Loucy (cell line): ENCODE data around the gene KDM6B.

Experiments
- EZH2phosphoT487 ChIP-seq: fragments of 200-600 bp; IDR thresholded peaks from 2 replicates; pipeline ENCODE4 v1.6.1; 2018; ENCODE audit warnings: antibody characterized with exemption, mild to moderate bottlenecking, moderate library complexity, borderline replicate concordance
- TF ChIP-seq, protein P1 (sequence below): fragments of 200-600 bp; sonication (generic); conservative IDR thresholded peaks from 2 replicates; pipeline ENCODE4 v1.5.1; 2014; ENCODE audit warnings: mild to moderate bottlenecking, antibody characterized with exemption, low read length

DNA sequence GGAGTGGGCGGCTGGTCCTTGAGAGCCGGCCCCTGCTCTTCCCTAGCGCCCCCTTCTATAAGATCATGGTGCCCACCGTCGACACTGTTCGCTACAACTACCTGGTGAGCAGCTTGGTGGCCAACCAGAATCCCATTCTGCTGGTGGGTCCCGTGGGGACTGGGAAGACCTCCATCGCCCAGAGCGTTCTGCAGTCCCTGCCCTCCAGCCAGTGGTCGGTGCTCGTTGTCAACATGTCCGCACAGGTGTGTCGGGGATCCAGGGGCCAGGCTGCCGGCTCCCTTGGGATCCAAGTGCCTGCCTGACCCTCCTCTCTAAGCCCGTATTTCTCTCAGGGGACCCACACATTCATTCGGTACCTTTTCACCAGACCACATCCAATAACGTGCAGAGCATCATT, 41.4 kb upstream of the KDM6B start:
- TF ChIP-seq, protein P1, sequence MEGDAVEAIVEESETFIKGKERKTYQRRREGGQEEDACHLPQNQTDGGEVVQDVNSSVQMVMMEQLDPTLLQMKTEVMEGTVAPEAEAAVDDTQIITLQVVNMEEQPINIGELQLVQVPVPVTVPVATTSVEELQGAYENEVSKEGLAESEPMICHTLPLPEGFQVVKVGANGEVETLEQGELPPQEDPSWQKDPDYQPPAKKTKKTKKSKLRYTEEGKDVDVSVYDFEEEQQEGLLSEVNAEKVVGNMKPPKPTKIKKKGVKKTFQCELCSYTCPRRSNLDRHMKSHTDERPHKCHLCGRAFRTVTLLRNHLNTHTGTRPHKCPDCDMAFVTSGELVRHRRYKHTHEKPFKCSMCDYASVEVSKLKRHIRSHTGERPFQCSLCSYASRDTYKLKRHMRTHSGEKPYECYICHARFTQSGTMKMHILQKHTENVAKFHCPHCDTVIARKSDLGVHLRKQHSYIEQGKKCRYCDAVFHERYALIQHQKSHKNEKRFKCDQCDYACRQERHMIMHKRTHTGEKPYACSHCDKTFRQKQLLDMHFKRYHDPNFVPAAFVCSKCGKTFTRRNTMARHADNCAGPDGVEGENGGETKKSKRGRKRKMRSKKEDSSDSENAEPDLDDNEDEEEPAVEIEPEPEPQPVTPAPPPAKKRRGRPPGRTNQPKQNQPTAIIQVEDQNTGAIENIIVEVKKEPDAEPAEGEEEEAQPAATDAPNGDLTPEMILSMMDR: no peak
- TF ChIP-seq EZH2phosphoT487: no peak
